ENCODE data around the gene PPP1R27.
A peak's percentile ranks its signal among the peaks of the same experiment; 100 is the strongest.

Gene PPP1R27

GRCh38 chr17:81821147-81821546 is 13.7 kb downstream of the PPP1R27 start:
- DNase-seq (ENCODE audit: low read depth), result peak; percentile 54
- no peak overlapping the region for H3K4me3 ChIP-seq (ENCODE audit: low read length)
- TF ChIP-seq CTCF (IDR thresholded peaks at IDR 0.05; ENCODE audit: insufficient read depth, low read depth, low read length, missing control alignments), result no peak

- H3K4me3 ChIP-seq (ENCODE audit: low read length), result no peak overlapping the region
- no peak for DNase-seq (ENCODE audit: low read depth)
- TF ChIP-seq CTCF (IDR thresholded peaks at IDR 0.05; ENCODE audit: insufficient read depth, low read depth, low read length, missing control alignments), result no peak
Observed at GRCh38 chr17:81819708-81820107, 15.1 kb downstream of the PPP1R27 start.

- no peak for DNase-seq (ENCODE audit: low read depth)
- H3K4me3 ChIP-seq (ENCODE audit: low read length), result no peak overlapping the region
- no peak for TF ChIP-seq CTCF (IDR thresholded peaks at IDR 0.05; ENCODE audit: insufficient read depth, low read depth, low read length, missing control alignments)
Observed at GRCh38 chr17:81817758-81818147, 17.1 kb downstream of the PPP1R27 start.

- H3K4me3 ChIP-seq (ENCODE audit: low read length), result no peak overlapping the region
- no peak for TF ChIP-seq CTCF (IDR thresholded peaks at IDR 0.05; ENCODE audit: insufficient read depth, low read depth, low read length, missing control alignments)
- DNase-seq (ENCODE audit: low read depth), result no peak
Observed at GRCh38 chr17:81815646-81815986, 19.2 kb downstream of the PPP1R27 start.

GRCh38 chr17:81814748-81815645 is 19.9 kb downstream of the PPP1R27 start:
- DNase-seq (ENCODE audit: low read depth), result no peak
- no peak overlapping the region for H3K4me3 ChIP-seq (ENCODE audit: low read length)
- no peak for TF ChIP-seq CTCF (IDR thresholded peaks at IDR 0.05; ENCODE audit: insufficient read depth, low read depth, low read length, missing control alignments)

GRCh38 chr17:81813861-81814683 is 20.8 kb downstream of the PPP1R27 start:
- no peak overlapping the region for H3K4me3 ChIP-seq (ENCODE audit: low read length)
- no peak for DNase-seq (ENCODE audit: low read depth)
- TF ChIP-seq CTCF (IDR thresholded peaks at IDR 0.05; ENCODE audit: insufficient read depth, low read depth, low read length, missing control alignments), result no peak
